WTC11 (cell line): ENCODE results near the gene REN.

Experiments
- CTCF ChIP-seq: fragments of 200-600 bp; IDR thresholded peaks from 2 replicates; pipeline ENCODE4 v1.8.0; 2022; ENCODE audit warnings: antibody characterized with exemption
- E2F1 ChIP-seq: sonication (generic); formaldehyde crosslinking; IDR thresholded peaks from 2 replicates; pipeline ENCODE4 v1.8.0; 2022; ENCODE audit warnings: mild to moderate bottlenecking, missing genetic modification reagents
- FOXJ3 ChIP-seq: sonication (generic); formaldehyde crosslinking; IDR thresholded peaks from 2 replicates; pipeline ENCODE4 v1.9.0; 2021; ENCODE audit warnings: missing genetic modification reagents, mild to moderate bottlenecking, borderline replicate concordance
- FOXK1 ChIP-seq: sonication (generic); formaldehyde crosslinking; IDR thresholded peaks from 2 replicates; pipeline ENCODE4 v1.8.0; 2022; ENCODE audit warnings: mild to moderate bottlenecking, moderate library complexity, missing genetic modification reagents
- FOXP1 ChIP-seq: sonication (generic); formaldehyde crosslinking; IDR thresholded peaks from 2 replicates; pipeline ENCODE4 v1.8.0; 2022; ENCODE audit warnings: missing genetic modification reagents, mild to moderate bottlenecking, moderate library complexity, borderline replicate concordance
- IRF2 ChIP-seq: sonication (generic); formaldehyde crosslinking; IDR thresholded peaks from 2 replicates; pipeline ENCODE4 v1.8.0; 2022; ENCODE audit warnings: low read depth, missing genetic modification reagents, borderline replicate concordance
- MYBL2 ChIP-seq: sonication (generic); formaldehyde crosslinking; IDR thresholded peaks from 2 replicates; pipeline ENCODE4 v1.8.1; 2023; ENCODE audit warnings: mild to moderate bottlenecking, moderate library complexity, missing genetic modification reagents
- NR2C2 ChIP-seq: sonication (generic); formaldehyde crosslinking; IDR thresholded peaks from 2 replicates; pipeline ENCODE4 v1.8.0; 2022; ENCODE audit warnings: mild to moderate bottlenecking, missing genetic modification reagents
- PREB ChIP-seq: sonication (generic); formaldehyde crosslinking; IDR thresholded peaks from 2 replicates; pipeline ENCODE4 v1.8.1; 2022; ENCODE audit warnings: mild to moderate bottlenecking, missing genetic modification reagents, moderate library complexity, borderline replicate concordance
- TCF7 ChIP-seq: sonication (generic); formaldehyde crosslinking; IDR thresholded peaks from 2 replicates; pipeline ENCODE4 v1.8.0; 2022; ENCODE audit warnings: mild to moderate bottlenecking, low read depth, missing genetic modification reagents, moderate library complexity
- ZNF263 ChIP-seq: sonication (generic); formaldehyde crosslinking; IDR thresholded peaks from 2 replicates; pipeline ENCODE4 v1.8.1; 2022; ENCODE audit warnings: low read depth, mild to moderate bottlenecking, moderate library complexity, missing genetic modification reagents
- TF ChIP-seq, protein P1 (sequence below): sonication (generic); formaldehyde crosslinking; conservative IDR thresholded peaks from 2 replicates; pipeline ENCODE4 v1.8.1; 2022; ENCODE audit warnings: mild to moderate bottlenecking, missing genetic modification reagents
- TF ChIP-seq, protein P2 (sequence below): sonication (generic); formaldehyde crosslinking; IDR thresholded peaks from 2 replicates; pipeline ENCODE4 v1.8.0; 2023; ENCODE audit warnings: mild to moderate bottlenecking, missing genetic modification reagents
- TF ChIP-seq, protein P3 (sequence below): sonication (generic); formaldehyde crosslinking; IDR thresholded peaks from 2 replicates; pipeline ENCODE4 v1.8.1; 2023; ENCODE audit warnings: mild to moderate bottlenecking, missing genetic modification reagents, moderate library complexity

DNA sequence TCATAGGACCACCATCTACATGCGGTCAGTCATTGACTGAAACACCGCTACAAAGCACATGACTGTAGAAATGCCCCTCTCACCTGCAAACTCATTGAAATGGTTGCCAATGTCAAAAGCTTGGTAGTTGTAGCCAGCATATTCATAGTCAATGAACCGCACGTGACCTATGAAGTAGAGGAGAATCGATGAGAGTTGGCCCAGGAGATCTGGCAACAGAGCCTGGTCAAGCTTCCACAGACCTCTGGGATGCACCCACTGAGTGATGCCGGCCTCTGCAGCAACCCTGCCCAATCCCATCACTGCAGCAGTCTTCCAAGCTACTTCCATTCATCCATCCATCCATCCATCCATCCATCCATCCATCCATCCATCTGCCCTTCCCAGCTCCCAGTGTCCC, 26.2 kb downstream of the REN start:
- TF ChIP-seq, protein P1, sequence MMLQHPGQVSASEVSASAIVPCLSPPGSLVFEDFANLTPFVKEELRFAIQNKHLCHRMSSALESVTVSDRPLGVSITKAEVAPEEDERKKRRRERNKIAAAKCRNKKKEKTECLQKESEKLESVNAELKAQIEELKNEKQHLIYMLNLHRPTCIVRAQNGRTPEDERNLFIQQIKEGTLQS (CRISPR knock-in tag) = no peak
- TF ChIP-seq CTCF (no peak), E2F1 (CRISPR knock-in tag) (no peak), IRF2 (no peak), MYBL2 (CRISPR knock-in tag) (no peak), FOXJ3 (CRISPR knock-in tag) (no peak), FOXK1 (no peak), FOXP1 (CRISPR knock-in tag) (no peak), ZNF263 (no peak), TCF7 (CRISPR knock-in tag) (no peak), NR2C2 (CRISPR knock-in tag) (no peak), PREB (CRISPR knock-in tag) (no peak)
- TF ChIP-seq, protein P2, sequence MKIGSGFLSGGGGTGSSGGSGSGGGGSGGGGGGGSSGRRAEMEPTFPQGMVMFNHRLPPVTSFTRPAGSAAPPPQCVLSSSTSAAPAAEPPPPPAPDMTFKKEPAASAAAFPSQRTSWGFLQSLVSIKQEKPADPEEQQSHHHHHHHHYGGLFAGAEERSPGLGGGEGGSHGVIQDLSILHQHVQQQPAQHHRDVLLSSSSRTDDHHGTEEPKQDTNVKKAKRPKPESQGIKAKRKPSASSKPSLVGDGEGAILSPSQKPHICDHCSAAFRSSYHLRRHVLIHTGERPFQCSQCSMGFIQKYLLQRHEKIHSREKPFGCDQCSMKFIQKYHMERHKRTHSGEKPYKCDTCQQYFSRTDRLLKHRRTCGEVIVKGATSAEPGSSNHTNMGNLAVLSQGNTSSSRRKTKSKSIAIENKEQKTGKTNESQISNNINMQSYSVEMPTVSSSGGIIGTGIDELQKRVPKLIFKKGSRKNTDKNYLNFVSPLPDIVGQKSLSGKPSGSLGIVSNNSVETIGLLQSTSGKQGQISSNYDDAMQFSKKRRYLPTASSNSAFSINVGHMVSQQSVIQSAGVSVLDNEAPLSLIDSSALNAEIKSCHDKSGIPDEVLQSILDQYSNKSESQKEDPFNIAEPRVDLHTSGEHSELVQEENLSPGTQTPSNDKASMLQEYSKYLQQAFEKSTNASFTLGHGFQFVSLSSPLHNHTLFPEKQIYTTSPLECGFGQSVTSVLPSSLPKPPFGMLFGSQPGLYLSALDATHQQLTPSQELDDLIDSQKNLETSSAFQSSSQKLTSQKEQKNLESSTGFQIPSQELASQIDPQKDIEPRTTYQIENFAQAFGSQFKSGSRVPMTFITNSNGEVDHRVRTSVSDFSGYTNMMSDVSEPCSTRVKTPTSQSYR (CRISPR knock-in tag) = no peak
- TF ChIP-seq, protein P3, sequence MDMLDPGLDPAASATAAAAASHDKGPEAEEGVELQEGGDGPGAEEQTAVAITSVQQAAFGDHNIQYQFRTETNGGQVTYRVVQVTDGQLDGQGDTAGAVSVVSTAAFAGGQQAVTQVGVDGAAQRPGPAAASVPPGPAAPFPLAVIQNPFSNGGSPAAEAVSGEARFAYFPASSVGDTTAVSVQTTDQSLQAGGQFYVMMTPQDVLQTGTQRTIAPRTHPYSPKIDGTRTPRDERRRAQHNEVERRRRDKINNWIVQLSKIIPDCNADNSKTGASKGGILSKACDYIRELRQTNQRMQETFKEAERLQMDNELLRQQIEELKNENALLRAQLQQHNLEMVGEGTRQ (CRISPR knock-in tag) = no peak
